ENCODE measurements around the gene RGS7BP. TPM values are rescaled to one million over a fixed set of nuclear protein-coding genes. Genes with fewer than 3 reads are reported as not detected.

The RGS7BP gene
- total RNA-seq, 1 experiment from 2014 or later: not detected

GRCh38 chr5:64575561-64575960 lies 69.7 kb downstream of the RGS7BP start:
- in situ Hi-C loops (cut with HindIII; ENCODE audit: low pct_unique_long_range_greater_than_20kb, low sequenced_read_pairs) (no loop called here), intact Hi-C loops (cut with micrococcal nuclease; ENCODE audit: unreplicated experiment) (no loop called here)
- no peak overlapping the region for H3K4me3 ChIP-seq (ENCODE audit: low read depth in 2 of 2, low read length in 2 of 2)
- ATAC-seq (no peak), DNase-seq (ENCODE audit: low read depth, low spot score) (no peak)
- TF ChIP-seq REST (IDR thresholded peaks at IDR 0.05; ENCODE audit: insufficient read depth in 1 of 2, low read depth in 2 of 2, low read length in 1 of 2) (no peak), TCF7L2 (IDR thresholded peaks at IDR 0.05; ENCODE audit: low read depth, low read length) (no peak), CTCF (IDR thresholded peaks at IDR 0.05) (no peak), SIN3A (IDR thresholded peaks at IDR 0.05; ENCODE audit: borderline replicate concordance, insufficient read depth, low read depth, low read length) (no peak), POLR2AphosphoS5 (IDR thresholded peaks at IDR 0.05; ENCODE audit: low read depth, low read length) (no peak)
- H3K4me1 ChIP-seq (ENCODE audit: control insufficient read depth, insufficient read depth, low read length): no peaks in the 10 kb centered on the region
- no peaks in the 10 kb centered on the region for H3K9me3 ChIP-seq (ENCODE audit: control insufficient read depth, insufficient read depth, low read depth, low read length)
- POLR2A ChIA-PET: no interaction called here
- no peaks in the 10 kb centered on the region for H3K36me3 ChIP-seq (ENCODE audit: control insufficient read depth, insufficient read depth, low read length)
- no peak overlapping the region for H3K27ac ChIP-seq (ENCODE audit: low read length)
- CTCF ChIA-PET: interaction anchor here (0.6 kb wide), 1 partner anchor 66 kb away, joined by 4 read pairs; no protein-coding TSS in a partner anchor
- peaks cover 4% of the 10 kb centered on the region for H3K27me3 ChIP-seq (ENCODE audit: control insufficient read depth, insufficient read depth, low read length)
- no TSS peak for BruUV-seq (replicated peaks)

- CTCF ChIA-PET: no interaction called here
- BruUV-seq (replicated peaks): no TSS peak
- DNase-seq (ENCODE audit: low read depth, low spot score): no peak
- no peak overlapping the region for H3K27ac ChIP-seq (ENCODE audit: low read length)
- TF ChIP-seq POLR2AphosphoS5 (IDR thresholded peaks at IDR 0.05; ENCODE audit: low read depth, low read length) (no peak), REST (IDR thresholded peaks at IDR 0.05; ENCODE audit: insufficient read depth in 1 of 2, low read depth in 2 of 2, low read length in 1 of 2) (no peak), SIN3A (IDR thresholded peaks at IDR 0.05; ENCODE audit: borderline replicate concordance, insufficient read depth, low read depth, low read length) (no peak), TCF7L2 (IDR thresholded peaks at IDR 0.05; ENCODE audit: low read depth, low read length) (no peak)
- POLR2A ChIA-PET: no interaction called here
- H3K4me1 ChIP-seq (ENCODE audit: control insufficient read depth, insufficient read depth, low read length): no peaks in the 10 kb centered on the region
- intact Hi-C loops (cut with micrococcal nuclease; ENCODE audit: unreplicated experiment) (no loop called here), in situ Hi-C loops (cut with HindIII; ENCODE audit: low pct_unique_long_range_greater_than_20kb, low sequenced_read_pairs) (no loop called here)
- H3K36me3 ChIP-seq (ENCODE audit: control insufficient read depth, insufficient read depth, low read length): no peaks in the 10 kb centered on the region
- no peak overlapping the region for H3K4me3 ChIP-seq (ENCODE audit: low read depth in 2 of 2, low read length in 2 of 2)
- no peak for ATAC-seq
- peaks cover 4% of the 10 kb centered on the region for H3K27me3 ChIP-seq (ENCODE audit: control insufficient read depth, insufficient read depth, low read length)
- no peaks in the 10 kb centered on the region for H3K9me3 ChIP-seq (ENCODE audit: control insufficient read depth, insufficient read depth, low read depth, low read length)
Measured at GRCh38 chr5:64576250-64576649, 70.4 kb downstream of the RGS7BP start.

Measured in Panc1 (cell line).